Measurements from ENCODE around the gene ACTA1. TPM values are rescaled to one million over a fixed set of nuclear protein-coding genes. Genes with fewer than 3 reads are reported as not detected.

Gene ACTA1
- total and polyA plus RNA-seq, 2 of the 13 experiments (the other 11 are each of a cell fraction or from before 2014, with no cell fraction given): 1.4 to 5.2 TPM

DNA sequence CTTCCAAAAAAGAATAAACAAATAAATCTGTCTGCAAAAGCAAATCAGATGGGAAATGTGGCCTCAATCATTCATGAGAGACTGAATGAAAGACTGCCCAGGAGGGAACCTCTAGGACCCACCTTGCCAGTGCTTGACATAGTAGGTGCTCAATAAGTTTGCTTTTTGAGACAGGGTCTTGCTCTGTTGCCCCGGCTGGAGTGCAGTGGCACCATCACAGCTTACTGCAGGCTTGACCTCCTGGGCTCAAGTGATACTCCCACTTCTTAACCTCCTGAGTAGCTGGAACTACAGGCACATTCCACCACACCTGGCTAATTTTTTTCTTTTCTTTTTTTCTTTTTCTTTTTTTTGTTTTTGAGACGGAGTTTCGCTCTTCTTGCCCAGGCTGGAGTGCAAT is 50.7 kb downstream of the ACTA1 start:
- no peaks in the 10 kb centered on the region for H4K20me1 ChIP-seq (ENCODE audit: insufficient read depth, low read length)
- CTCF ChIA-PET (ENCODE audit: low intra/inter-chr PET ratio, low total read pairs): no interaction called here
- no peak overlapping the region for H3K4me2 ChIP-seq (ENCODE audit: low read depth, low read length)
- no peaks in the 10 kb centered on the region for H3K4me1 ChIP-seq (ENCODE audit: insufficient read depth, low read length)
- no peak overlapping the region for H3K4me3 ChIP-seq (replicated peaks in 1 of 3; ENCODE audit: insufficient read depth in 1 of 3, low read depth in 2 of 3, low read length in 3 of 3)
- TF ChIP-seq RCOR2 (CRISPR knock-in tag; IDR thresholded peaks at IDR 0.05) (no peak), ZBTB8A (CRISPR knock-in tag; IDR thresholded peaks at IDR 0.05; ENCODE audit: borderline replicate concordance, low read depth) (no peak), ZNF121 (CRISPR knock-in tag; IDR thresholded peaks at IDR 0.05) (0 out of 2 replicates have a peak, but pooled peaks have one; percentile 34)
- H3K79me2 ChIP-seq (ENCODE audit: insufficient read depth, low read length): no peaks in the 10 kb centered on the region
- H3K9me3 ChIP-seq (ENCODE audit: low read length): no peaks in the 10 kb centered on the region
- no peak for ATAC-seq
- H2AFZ ChIP-seq (ENCODE audit: low read length): no peak overlapping the region
- no peak overlapping the region for H3K27ac ChIP-seq (ENCODE audit: extremely low read length, insufficient read depth, low read length)
- H3K9ac ChIP-seq (ENCODE audit: insufficient read depth, low read depth, low read length): no peak overlapping the region
- no peaks in the 10 kb centered on the region for H3K36me3 ChIP-seq (replicated peaks in 1 of 2; ENCODE audit: control insufficient read depth in 1 of 2, insufficient read depth in 2 of 2, low read length in 2 of 2)
- peaks cover 2 to 21% of the 10 kb centered on the region in 2 experiments; a peak in 3 of 5 replicates for H3K27me3 ChIP-seq (ENCODE audit: control insufficient read depth in 1 of 2, insufficient read depth in 2 of 2, low read length in 2 of 2)
- intact Hi-C loops (cut with micrococcal nuclease; ENCODE audit: unreplicated experiment): no loop called here
- no TSS peak for BruUV-seq (replicated peaks)
- no peak for FAIRE-seq
- WGBS (ENCODE audit: low lambda C conversion rate): 75% methylated on average over 2 of the region's 3 CpGs
- POLR2A ChIA-PET: no interaction called here
- in situ Hi-C loops (cut with HindIII; ENCODE audit: extremely low pct_ligation_motif_present, low pct_unique_long_range_greater_than_20kb): no loop called here
- DNase-seq (ENCODE audit: low spot score): no peak

Small RNA genes lying within 50 kb of the gene (small RNA-seq; reads per million reads assigned to genes)
- gene RN7SKP276 (ENCODE audit: insufficient read depth in 2 of 3, insufficient read length in 3 of 3, low read depth in 2 of 3, low replicate concordance in 1 of 3): 0 reads per million in 3 experiments
- 0.20 to 5.8 (median 2.0) reads per million in 3 experiments for gene RNU6-180P (ENCODE audit: insufficient read depth in 2 of 3, insufficient read length in 3 of 3, low read depth in 2 of 3, low replicate concordance in 1 of 3)

Other genes starting within 250 kb of the ACTA1 start
- 76.6 and 80.1 TPM in 2 replicates for gene RAB4A, start 163.0 kb downstream of the ACTA1 start, total RNA-seq (2016; rRNA removed; fragmentation: Illumina TruSeq; extraction: Trizol)
- gene RAB4A, start 163.0 kb downstream of the ACTA1 start, polyA plus RNA-seq (2011; rRNA removed): 41.6 and 56.0 TPM in 2 replicates
- gene CCSAP, start 91.0 kb downstream of the ACTA1 start, total RNA-seq (2016; rRNA removed; fragmentation: Illumina TruSeq; extraction: Trizol): 9.0 and 10.0 TPM in 2 replicates
- gene CCSAP, start 91.0 kb downstream of the ACTA1 start, polyA plus RNA-seq (2011; rRNA removed): 3.1 and 3.7 TPM in 2 replicates
- gene NUP133, start 74.2 kb upstream of the ACTA1 start, total RNA-seq (2016; rRNA removed; fragmentation: Illumina TruSeq; extraction: Trizol): 45.6 and 78.5 TPM in 2 replicates
- 16.8 and 17.7 TPM in 2 replicates for gene NUP133, start 74.2 kb upstream of the ACTA1 start, polyA plus RNA-seq (2011; rRNA removed)
- 20.1 and 28.9 TPM in 2 replicates for gene ABCB10, start 124.6 kb upstream of the ACTA1 start, total RNA-seq (2016; rRNA removed; fragmentation: Illumina TruSeq; extraction: Trizol)
- 11.2 and 11.9 TPM in 2 replicates for gene ABCB10, start 124.6 kb upstream of the ACTA1 start, polyA plus RNA-seq (2011; rRNA removed)
- gene TAF5L, start 192.0 kb upstream of the ACTA1 start, total RNA-seq (2016; rRNA removed; fragmentation: Illumina TruSeq; extraction: Trizol): 16.8 and 18.2 TPM in 2 replicates
- 10.8 and 12.2 TPM in 2 replicates for gene TAF5L, start 192.0 kb upstream of the ACTA1 start, polyA plus RNA-seq (2011; rRNA removed)
- gene URB2, start 192.2 kb upstream of the ACTA1 start, total RNA-seq (2016; rRNA removed; fragmentation: Illumina TruSeq; extraction: Trizol): 17.6 and 17.9 TPM in 2 replicates
- gene URB2, start 192.2 kb upstream of the ACTA1 start, polyA plus RNA-seq (2011; rRNA removed): 3.9 and 4.0 TPM in 2 replicates